HG03025 (cell line): Measurements from ENCODE around the gene HRH3.

Source experiments
- ATAC-seq: cut with Tn5 transposase; IDR thresholded peaks from one replicate; pipeline ENCODE4 v1.9.1; 2021; ENCODE audit warnings: mild to moderate bottlenecking, moderate library complexity; ENCODE audit not compliant: unreplicated experiment, low FRiP score

HRH3 gene

GRCh38 chr20:62219992-62220665 is at the start of gene HRH3:
TSS of gene HRH3 (minus strand) at chr20:62220278. CDS start at chr20:62219970, 308 bp downstream.
- ATAC-seq: no peak

GRCh38 chr20:62269871-62270270 is 49.8 kb upstream of the HRH3 start:
- no peak for ATAC-seq

- ATAC-seq: no peak
These were observed 49.3 kb upstream of the HRH3 start for GRCh38 chr20:62269378-62269777.

GRCh38 chr20:62268228-62268900 is 48.3 kb upstream of the HRH3 start:
- no peak for ATAC-seq

GRCh38 chr20:62267543-62267942 is 47.5 kb upstream of the HRH3 start:
- ATAC-seq: no peak

GRCh38 chr20:62266851-62267250 is 46.8 kb upstream of the HRH3 start:
- ATAC-seq: no peak

- ATAC-seq: no peak
These were observed 46.3 kb upstream of the HRH3 start for GRCh38 chr20:62266340-62266739.

GRCh38 chr20:62265365-62265764 is 45.3 kb upstream of the HRH3 start:
- ATAC-seq: no peak

- ATAC-seq: no peak
These were observed 43.3 kb upstream of the HRH3 start for GRCh38 chr20:62263396-62263795.

GRCh38 chr20:62262064-62262463 is 42.0 kb upstream of the HRH3 start:
- ATAC-seq: no peak

- ATAC-seq: no peak
These were observed 39.2 kb upstream of the HRH3 start for GRCh38 chr20:62259294-62259565.

GRCh38 chr20:62258499-62259293 is 38.6 kb upstream of the HRH3 start:
- ATAC-seq: no peak

GRCh38 chr20:62255976-62256375 is 35.9 kb upstream of the HRH3 start:
- ATAC-seq: no peak

- ATAC-seq: no peak
These were observed 34.1 kb upstream of the HRH3 start for GRCh38 chr20:62254021-62254724.

- ATAC-seq: no peak
These were observed 33.3 kb upstream of the HRH3 start for GRCh38 chr20:62253398-62253797.

GRCh38 chr20:62252342-62252966 is 32.4 kb upstream of the HRH3 start:
- no peak for ATAC-seq

GRCh38 chr20:62248890-62249560 is 28.9 kb upstream of the HRH3 start:
- ATAC-seq: no peak

GRCh38 chr20:62246872-62247652 is 27.0 kb upstream of the HRH3 start:
- no peak for ATAC-seq

GRCh38 chr20:62246431-62246830 is 26.4 kb upstream of the HRH3 start:
- no peak for ATAC-seq
